ENCODE measurements around the gene STMP1.
A peak's percentile ranks its signal among the peaks of the same experiment; 100 is the strongest.
"Not testable (repeated sequence)": the region's sequence is repeated elsewhere in the genome, so short reads cannot be mapped to it uniquely, and the experiment has no call there.

Gene STMP1

DNA sequence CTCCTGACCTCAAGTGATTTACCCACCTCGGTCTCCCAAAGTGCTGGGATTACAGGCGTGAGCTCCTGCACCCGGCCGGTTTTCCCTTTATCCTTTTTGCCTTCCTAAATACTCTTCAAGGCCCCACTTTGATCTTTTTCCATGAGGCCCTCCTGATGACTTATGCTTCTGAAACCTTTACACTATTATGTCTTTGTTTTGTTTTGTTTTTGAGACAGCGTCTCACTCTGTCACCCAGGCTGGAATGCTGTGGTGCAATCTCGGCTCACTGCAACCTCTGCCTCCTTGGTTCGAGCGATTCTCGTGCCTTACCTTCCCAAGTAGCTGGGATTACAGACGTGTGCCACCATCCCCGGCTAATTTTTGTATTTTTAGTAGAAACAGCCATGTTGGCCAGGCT, 3.8 kb downstream of the STMP1 start:
- TF ChIP-seq, protein P1, sequence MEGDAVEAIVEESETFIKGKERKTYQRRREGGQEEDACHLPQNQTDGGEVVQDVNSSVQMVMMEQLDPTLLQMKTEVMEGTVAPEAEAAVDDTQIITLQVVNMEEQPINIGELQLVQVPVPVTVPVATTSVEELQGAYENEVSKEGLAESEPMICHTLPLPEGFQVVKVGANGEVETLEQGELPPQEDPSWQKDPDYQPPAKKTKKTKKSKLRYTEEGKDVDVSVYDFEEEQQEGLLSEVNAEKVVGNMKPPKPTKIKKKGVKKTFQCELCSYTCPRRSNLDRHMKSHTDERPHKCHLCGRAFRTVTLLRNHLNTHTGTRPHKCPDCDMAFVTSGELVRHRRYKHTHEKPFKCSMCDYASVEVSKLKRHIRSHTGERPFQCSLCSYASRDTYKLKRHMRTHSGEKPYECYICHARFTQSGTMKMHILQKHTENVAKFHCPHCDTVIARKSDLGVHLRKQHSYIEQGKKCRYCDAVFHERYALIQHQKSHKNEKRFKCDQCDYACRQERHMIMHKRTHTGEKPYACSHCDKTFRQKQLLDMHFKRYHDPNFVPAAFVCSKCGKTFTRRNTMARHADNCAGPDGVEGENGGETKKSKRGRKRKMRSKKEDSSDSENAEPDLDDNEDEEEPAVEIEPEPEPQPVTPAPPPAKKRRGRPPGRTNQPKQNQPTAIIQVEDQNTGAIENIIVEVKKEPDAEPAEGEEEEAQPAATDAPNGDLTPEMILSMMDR (IDR thresholded peaks at IDR 0.05; ENCODE audit: insufficient read depth, low read length, missing control alignments), result no peak
- CTCF ChIA-PET, result interaction anchor here (7.4 to 12.6 kb wide), 2 partner anchors 7 to 131 kb away, joined by 89 to 199 read pairs; no protein-coding TSS in a partner anchor
- no peak for DNase-seq (ENCODE audit: low read depth, low spot score)
- POLR2A ChIA-PET, result no interaction called here
- H3K4me3 ChIP-seq (ENCODE audit: low read depth, low read length), result no peak overlapping the region

DNA sequence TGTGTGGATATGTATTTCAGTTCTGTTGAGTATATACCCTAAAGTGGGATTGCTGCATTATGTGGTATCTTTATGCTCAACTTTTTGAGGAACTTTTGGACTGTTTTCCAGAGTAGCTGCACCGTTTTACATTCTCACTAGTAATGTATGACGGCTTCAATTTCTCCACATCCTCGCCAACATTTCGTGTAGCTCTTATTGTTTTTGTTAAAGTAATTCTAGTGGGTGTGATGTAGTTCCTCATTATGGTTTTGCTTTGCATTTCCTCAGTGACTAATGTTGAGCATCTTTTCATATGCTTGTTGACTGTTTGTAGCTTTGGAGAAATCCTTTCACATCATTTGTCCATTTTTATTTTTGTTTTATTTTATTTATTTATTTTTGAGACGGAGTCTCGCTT, 4.5 kb downstream of the STMP1 start:
- DNase-seq (ENCODE audit: low read depth, low spot score), result no peak
- H3K4me3 ChIP-seq (ENCODE audit: low read depth, low read length), result no peak overlapping the region
- POLR2A ChIA-PET, result no interaction called here
- TF ChIP-seq, protein P1 (IDR thresholded peaks at IDR 0.05; ENCODE audit: insufficient read depth, low read length, missing control alignments), result no peak
- CTCF ChIA-PET, result interaction anchor here (12.6 kb wide), 1 partner anchor 130 kb away, joined by 199 read pairs; no protein-coding TSS in a partner anchor

DNA sequence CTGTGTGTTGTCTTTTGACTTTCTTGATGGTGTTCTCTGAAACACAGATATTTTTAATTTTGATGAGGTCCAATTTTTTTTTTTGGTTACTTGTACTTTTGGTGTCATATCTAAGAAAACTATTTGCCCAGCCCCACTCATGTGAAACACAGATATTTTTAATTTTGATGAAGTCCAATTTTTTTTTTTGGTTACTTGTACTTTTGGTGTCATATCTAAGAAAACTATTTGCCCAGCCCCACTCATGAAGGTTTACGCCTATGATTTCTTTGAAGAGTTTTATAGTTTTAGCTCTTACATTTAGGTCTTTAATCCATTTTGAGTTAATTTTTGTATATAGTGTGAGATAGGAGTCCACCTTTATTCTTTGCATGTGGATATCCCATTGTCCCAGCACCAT, 5.3 kb downstream of the STMP1 start:
- POLR2A ChIA-PET; H3K4me3 ChIP-seq (ENCODE audit: low read depth, low read length); DNase-seq (ENCODE audit: low read depth, low spot score): not testable (repeated sequence)
- CTCF ChIA-PET, result interaction anchor here (12.6 kb wide), 1 partner anchor 129 kb away, joined by 199 read pairs; no protein-coding TSS in a partner anchor

DNA sequence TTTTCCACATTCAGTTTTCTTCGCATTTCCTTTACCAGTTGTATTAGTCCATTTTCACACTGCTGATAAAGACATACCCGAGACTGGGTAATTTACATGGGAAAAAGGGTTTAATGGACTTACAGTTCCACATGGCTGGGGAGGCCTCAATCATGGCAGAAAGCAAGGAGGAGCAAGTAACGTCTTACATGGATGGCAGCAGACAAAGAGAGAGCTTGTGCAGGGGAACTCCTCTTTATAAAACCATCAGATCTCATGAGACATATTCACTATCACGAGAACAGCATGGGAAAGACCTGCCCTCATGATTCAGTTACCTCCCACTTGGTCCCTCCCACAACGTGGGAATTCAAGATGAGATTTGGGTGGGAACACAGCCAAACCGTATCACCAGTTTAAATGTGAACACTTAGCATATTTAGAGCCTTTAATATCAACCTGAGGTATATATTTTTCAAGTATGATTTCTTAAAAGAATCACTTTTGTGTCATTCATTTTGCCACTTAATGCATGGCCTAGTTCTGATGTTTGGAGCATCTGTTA, 6.6 kb downstream of the STMP1 start:
- POLR2A ChIA-PET; H3K4me3 ChIP-seq (ENCODE audit: low read depth, low read length); DNase-seq (ENCODE audit: low read depth, low spot score): not testable (repeated sequence)
- CTCF ChIA-PET, result interaction anchor here (8.9 to 12.6 kb wide), 2 partner anchors 6 to 128 kb away, joined by 89 to 199 read pairs; partner anchors contain the start of gene STMP1

DNA sequence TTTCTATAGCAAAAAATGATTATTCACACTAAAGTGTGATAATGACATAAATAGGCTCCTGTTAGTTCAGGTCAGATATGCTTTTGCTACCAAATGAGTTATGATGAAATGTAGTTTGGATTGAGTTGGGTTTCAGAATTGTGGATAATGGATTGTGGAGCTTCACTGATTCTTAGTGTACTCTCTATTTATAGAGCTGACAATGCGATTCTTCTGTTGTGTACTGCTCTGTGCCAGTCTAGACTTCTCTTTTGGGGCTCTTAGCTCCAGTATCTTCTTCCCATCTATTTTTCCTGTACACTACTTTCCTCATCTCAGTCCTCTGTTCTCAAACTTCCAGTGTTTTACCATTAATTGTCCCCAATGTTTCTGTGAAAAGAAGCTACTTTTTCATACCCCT, 7.5 kb downstream of the STMP1 start:
- CTCF ChIA-PET, result interaction anchor here (1.0 to 12.6 kb wide), 10 partner anchors 7 to 395 kb away, joined by 3 to 199 read pairs (median 8); partner anchors contain the start of gene STMP1
- DNase-seq (ENCODE audit: low read depth, low spot score), result no peak
- H3K4me3 ChIP-seq (ENCODE audit: low read depth, low read length), result no peak overlapping the region
- TF ChIP-seq, protein P1 (IDR thresholded peaks at IDR 0.05; ENCODE audit: insufficient read depth, low read length, missing control alignments), result no peak
- POLR2A ChIA-PET, result no interaction called here

DNA sequence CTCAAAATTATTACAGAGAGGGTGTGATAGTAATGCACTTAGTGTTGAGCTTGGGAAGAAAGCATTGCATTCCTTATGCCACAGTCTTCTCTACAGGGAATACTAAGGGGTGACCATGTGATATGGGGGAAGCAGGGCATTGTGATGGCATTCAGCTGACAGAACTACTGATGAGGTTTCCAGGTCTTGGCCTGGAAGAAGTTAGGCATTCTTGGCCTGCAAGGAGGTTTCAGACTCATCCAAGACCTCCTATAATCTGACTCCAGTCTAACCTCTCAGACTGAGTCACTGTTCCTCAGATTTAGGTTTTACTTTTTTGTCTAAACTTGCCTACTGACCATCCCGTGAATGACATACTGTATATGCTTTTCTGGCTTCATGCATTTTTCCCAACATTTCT, 7.9 kb downstream of the STMP1 start:
- H3K4me3 ChIP-seq (ENCODE audit: low read depth, low read length), result no peak overlapping the region
- DNase-seq (ENCODE audit: low read depth, low spot score), result no peak
- ChIA-PET CTCF (interaction anchor here (1.0 to 12.6 kb wide), 14 partner anchors 8 to 396 kb away, joined by 3 to 199 read pairs (median 8); partner anchors contain the start of gene STMP1), POLR2A (interaction anchor here (1.0 kb wide), 1 partner anchor 12 kb away, joined by 5 read pairs; no protein-coding TSS in a partner anchor)
- TF ChIP-seq, protein P1 (IDR thresholded peaks at IDR 0.05; ENCODE audit: insufficient read depth, low read length, missing control alignments), result no peak

DNA sequence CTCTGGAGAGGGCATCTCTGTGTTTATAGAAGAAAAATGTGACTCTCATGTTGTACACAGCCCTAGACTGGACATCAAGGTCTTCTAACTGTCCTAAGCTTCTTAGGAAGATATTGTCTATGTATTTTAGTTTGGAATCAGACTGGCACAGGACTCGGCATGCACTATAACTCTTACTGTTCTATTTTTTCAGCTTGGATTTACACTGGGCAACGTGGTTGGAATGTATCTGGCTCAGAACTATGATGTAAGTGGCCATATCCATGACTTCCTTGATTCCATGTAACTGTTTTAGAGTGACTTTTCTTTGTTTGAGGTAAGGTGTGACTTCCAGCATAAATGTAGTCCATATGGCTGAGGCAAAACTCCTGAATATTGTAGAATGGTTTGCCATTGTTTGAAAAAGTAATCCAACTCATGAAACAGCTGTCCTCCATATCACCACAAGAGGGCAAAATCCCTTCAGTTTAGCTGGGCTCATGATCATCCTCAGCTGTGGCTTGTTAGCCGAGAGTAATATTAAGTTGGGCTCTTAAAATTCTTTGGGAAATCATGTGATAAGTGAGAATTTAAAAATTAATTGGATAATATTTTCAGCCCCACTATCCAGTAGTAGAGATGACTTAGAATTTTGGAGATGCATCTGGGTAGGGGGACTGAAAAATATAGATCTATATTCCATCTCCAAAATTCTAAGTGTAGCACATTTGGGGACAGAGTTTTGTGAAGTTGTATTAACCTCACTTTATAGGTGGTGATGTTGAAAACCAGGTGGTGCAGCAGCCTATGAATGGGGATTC, 10.4 kb downstream of the STMP1 start:
- POLR2A ChIA-PET, result interaction anchor here (0.8 to 1.6 kb wide), 2 partner anchors 10 to 41 kb away, joined by 3 to 4 read pairs; partner anchors contain the start of gene STMP1
- TF ChIP-seq, protein P1 (IDR thresholded peaks at IDR 0.05; ENCODE audit: insufficient read depth, low read length, missing control alignments), result peak; percentile 74
- CTCF ChIA-PET, result interaction anchor here (0.9 to 12.6 kb wide), 38 partner anchors 10 to 1954 kb away, joined by 3 to 199 read pairs (median 4); partner anchors contain the start of gene STMP1
- H3K4me3 ChIP-seq (ENCODE audit: low read depth, low read length), result no peak overlapping the region
- DNase-seq (ENCODE audit: low read depth, low spot score), result peak; percentile 31
